ENCODE measurements around the gene CFAP46. TPM values are rescaled to one million over a fixed set of nuclear protein-coding genes. Genes with fewer than 3 reads are reported as not detected.
"Not testable (repeated sequence)": the region's sequence is repeated elsewhere in the genome, so short reads cannot be mapped to it uniquely, and the experiment has no call there.

Gene CFAP46
- total RNA-seq, 1 experiment from 2014 or later = 1.6 TPM

- Histone ChIP-seq H3K36me3 (ENCODE audit: control insufficient read depth, insufficient read depth, low read length) (no peaks in the 10 kb centered on the region), H3K4me1 (ENCODE audit: control insufficient read depth, insufficient read depth, low read length) (no peaks in the 10 kb centered on the region), H3K27me3 (ENCODE audit: control insufficient read depth, insufficient read depth, low read length) (no peaks in the 10 kb centered on the region), H3K27ac (ENCODE audit: low read length) (no peak overlapping the region), H3K4me3 (ENCODE audit: low read depth in 2 of 2, low read length in 2 of 2) (no peak overlapping the region), H3K9me3 (ENCODE audit: control insufficient read depth, insufficient read depth, low read depth, low read length) (no peaks in the 10 kb centered on the region)
- POLR2A ChIA-PET = no interaction called here
- BruUV-seq (replicated peaks) = no TSS peak
- CTCF ChIA-PET = no interaction called here
- ATAC-seq (no peak), DNase-seq (ENCODE audit: low read depth, low spot score) (no peak)
- intact Hi-C loops (cut with micrococcal nuclease; ENCODE audit: unreplicated experiment) (no loop called here), in situ Hi-C loops (cut with HindIII; ENCODE audit: low pct_unique_long_range_greater_than_20kb, low sequenced_read_pairs) (no loop called here)
- TF ChIP-seq POLR2AphosphoS5 (IDR thresholded peaks at IDR 0.05; ENCODE audit: low read depth, low read length) = no peak
- no peak for TF ChIP-seq CTCF (IDR thresholded peaks at IDR 0.05)
- TF ChIP-seq SIN3A (IDR thresholded peaks at IDR 0.05; ENCODE audit: borderline replicate concordance, insufficient read depth, low read depth, low read length) = no peak
- no peak for TF ChIP-seq REST (IDR thresholded peaks at IDR 0.05; ENCODE audit: insufficient read depth in 1 of 2, low read depth in 2 of 2, low read length in 1 of 2)
- no peak for TF ChIP-seq TCF7L2 (IDR thresholded peaks at IDR 0.05; ENCODE audit: low read depth, low read length)
These were observed 18.1 kb downstream of the CFAP46 start for GRCh38 chr10:132924046-132924952.

GRCh38 chr10:132923384-132923783 is 19.0 kb downstream of the CFAP46 start:
- H3K4me3 ChIP-seq (ENCODE audit: low read depth in 2 of 2, low read length in 2 of 2); in situ Hi-C loops (cut with HindIII; ENCODE audit: low pct_unique_long_range_greater_than_20kb, low sequenced_read_pairs); POLR2A ChIA-PET; BruUV-seq (replicated peaks); CTCF ChIA-PET; H3K36me3 ChIP-seq (ENCODE audit: control insufficient read depth, insufficient read depth, low read length); DNase-seq (ENCODE audit: low read depth, low spot score); H3K27me3 ChIP-seq (ENCODE audit: control insufficient read depth, insufficient read depth, low read length); intact Hi-C loops (cut with micrococcal nuclease; ENCODE audit: unreplicated experiment); H3K4me1 ChIP-seq (ENCODE audit: control insufficient read depth, insufficient read depth, low read length); H3K9me3 ChIP-seq (ENCODE audit: control insufficient read depth, insufficient read depth, low read depth, low read length); ATAC-seq; H3K27ac ChIP-seq (ENCODE audit: low read length): not testable (repeated sequence)

- TF ChIP-seq CTCF (IDR thresholded peaks at IDR 0.05) (no peak), POLR2AphosphoS5 (IDR thresholded peaks at IDR 0.05; ENCODE audit: low read depth, low read length) (no peak), SIN3A (IDR thresholded peaks at IDR 0.05; ENCODE audit: borderline replicate concordance, insufficient read depth, low read depth, low read length) (no peak), TCF7L2 (IDR thresholded peaks at IDR 0.05; ENCODE audit: low read depth, low read length) (no peak), REST (IDR thresholded peaks at IDR 0.05; ENCODE audit: insufficient read depth in 1 of 2, low read depth in 2 of 2, low read length in 1 of 2) (no peak)
- in situ Hi-C loops (cut with HindIII; ENCODE audit: low pct_unique_long_range_greater_than_20kb, low sequenced_read_pairs) = no loop called here
- POLR2A ChIA-PET = no interaction called here
- ATAC-seq (no peak), DNase-seq (ENCODE audit: low read depth, low spot score) (no peak)
- no peak overlapping the region for H3K4me3 ChIP-seq (ENCODE audit: low read depth in 2 of 2, low read length in 2 of 2)
- CTCF ChIA-PET = no interaction called here
- H3K9me3 ChIP-seq (ENCODE audit: control insufficient read depth, insufficient read depth, low read depth, low read length) = no peaks in the 10 kb centered on the region
- intact Hi-C loops (cut with micrococcal nuclease; ENCODE audit: unreplicated experiment) = no loop called here
- no peaks in the 10 kb centered on the region for H3K4me1 ChIP-seq (ENCODE audit: control insufficient read depth, insufficient read depth, low read length)
- H3K27ac ChIP-seq (ENCODE audit: low read length) = no peak overlapping the region
- no peaks in the 10 kb centered on the region for H3K27me3 ChIP-seq (ENCODE audit: control insufficient read depth, insufficient read depth, low read length)
- H3K36me3 ChIP-seq (ENCODE audit: control insufficient read depth, insufficient read depth, low read length) = no peaks in the 10 kb centered on the region
- BruUV-seq (replicated peaks) = no TSS peak
These were observed 19.5 kb downstream of the CFAP46 start for GRCh38 chr10:132922872-132923271.

All from Panc1 (cell line).